GM21786 (cell line): ENCODE data around the gene LGALS12.
A peak's percentile ranks its signal among the peaks of the same experiment; 100 is the strongest.
"Not testable (repeated sequence)": the region's sequence is repeated elsewhere in the genome, so short reads cannot be mapped to it uniquely, and the experiment has no call there.

ENCODE experiments used
- ATAC-seq: cut with Tn5 transposase; IDR thresholded peaks from one replicate; pipeline ENCODE4 v1.9.1; 2021; ENCODE audit not compliant: unreplicated experiment

The LGALS12 gene

GRCh38 chr11:63504054-63504453, 1.8 kb upstream of the LGALS12 start:
- ATAC-seq: no peak

- ATAC-seq: no peak
These were observed 824 bp upstream of the LGALS12 start for GRCh38 chr11:63504933-63505586.

GRCh38 chr11:63506876-63507275, 992 bp downstream of the LGALS12 start:
- no peak for ATAC-seq

- ATAC-seq: no peak
These were observed 1.6 kb downstream of the LGALS12 start for GRCh38 chr11:63507511-63507910.

- no peak for ATAC-seq
These were observed 2.1 kb downstream of the LGALS12 start for GRCh38 chr11:63508009-63508408.

- ATAC-seq: no peak
These were observed 2.9 kb downstream of the LGALS12 start for GRCh38 chr11:63508745-63509144.

- no peak for ATAC-seq
These were observed 4.6 kb downstream of the LGALS12 start for GRCh38 chr11:63510360-63511047.

GRCh38 chr11:63511048-63511748, 5.3 kb downstream of the LGALS12 start:
- ATAC-seq: no peak

- no peak for ATAC-seq
These were observed 6.9 kb downstream of the LGALS12 start for GRCh38 chr11:63512816-63513215.

- ATAC-seq: no peak
These were observed 10.2 kb downstream of the LGALS12 start for GRCh38 chr11:63516109-63516508.

GRCh38 chr11:63517156-63517555, 11.3 kb downstream of the LGALS12 start:
- ATAC-seq: no peak

GRCh38 chr11:63518548-63518947, 12.7 kb downstream of the LGALS12 start:
- no peak for ATAC-seq

- no peak for ATAC-seq
These were observed 14.8 kb downstream of the LGALS12 start for GRCh38 chr11:63520606-63521170.

GRCh38 chr11:63521896-63522295, 16.0 kb downstream of the LGALS12 start:
- ATAC-seq: no peak

GRCh38 chr11:63523151-63523550, 17.3 kb downstream of the LGALS12 start:
- ATAC-seq: no peak

- no peak for ATAC-seq
These were observed 21.8 kb downstream of the LGALS12 start for GRCh38 chr11:63527667-63528066.

GRCh38 chr11:63528156-63528555, 22.3 kb downstream of the LGALS12 start:
- ATAC-seq: not testable (repeated sequence)

- not testable (repeated sequence) for ATAC-seq
These were observed 22.9 kb downstream of the LGALS12 start for GRCh38 chr11:63528729-63529278.

GRCh38 chr11:63529373-63529772, 23.5 kb downstream of the LGALS12 start:
- ATAC-seq: not testable (repeated sequence)

GRCh38 chr11:63530021-63530420, 24.1 kb downstream of the LGALS12 start:
- ATAC-seq: no peak

- peak; percentile 85 for ATAC-seq
These were observed 25.3 kb downstream of the LGALS12 start for GRCh38 chr11:63531074-63531792.
